Upper lobe of left lung (tissue), 6 donors: Measurements from ENCODE around the gene APCS. TPM values are rescaled to one million over a fixed set of nuclear protein-coding genes. Genes with fewer than 3 reads are reported as not detected.

Experiments used
- ATAC-seq, 2 donors: fragments of 200-7000 bp; cut with Tn5 transposase; one replicate each; pipeline ENCODE4 v1.9.1; 2022; ENCODE audit warnings: mild to moderate bottlenecking in 2 of 2, moderate library complexity in 2 of 2; ENCODE audit not compliant: low FRiP score in 2 of 2
- DNase-seq, 2 donors: peaks; one replicate each; pipeline ENCODE4 v3.0.0-alpha.2; 2019 to 2020
- H3K27ac ChIP-seq, 4 donors: fragments of 200-600 bp; sonication (generic); one replicate each; pipeline ENCODE4 v1.5.1; 2016 to 2019
- H3K27me3 ChIP-seq, 4 donors: fragments of 200-600 bp; sonication (generic); one replicate each; pipeline ENCODE4 v1.5.1; 2017 to 2019
- H3K36me3 ChIP-seq, 4 donors: fragments of 200-600 bp; sonication (generic); one replicate each; pipeline ENCODE4 v1.5.1; 2016 to 2019
- H3K4me1 ChIP-seq, 4 donors: fragments of 200-600 bp; sonication (generic); one replicate each; pipeline ENCODE4 v1.5.1; 2018 to 2019
- H3K4me3 ChIP-seq, 4 donors: fragments of 200-600 bp; sonication (generic); one replicate each; pipeline ENCODE4 v1.5.1; 2017 to 2019; ENCODE audit warnings: mild to moderate bottlenecking in 2 of 4, moderate library complexity in 1 of 4
- H3K9me3 ChIP-seq, 4 donors: fragments of 200-600 bp; sonication (generic); one replicate each; pipeline ENCODE4 v1.5.1; 2018 to 2019
- CTCF ChIP-seq, 6 experiments: fragments of 450-650 bp in 4 of 6; fragments of 200-600 bp in 2 of 6; sonication (generic) in 2 of 6; IDR thresholded peaks; one replicate each; pipeline ENCODE4 v1.5.1; 2016 to 2019; ENCODE audit warnings: antibody characterized with exemption in 6 of 6
- EP300 ChIP-seq, 4 donors: sonication (generic); formaldehyde crosslinking; IDR thresholded peaks; one replicate each; pipeline ENCODE4 v1.5.1; 2017; ENCODE audit warnings: antibody characterized with exemption in 4 of 4, control low read depth in 2 of 4
- POLR2A ChIP-seq, 4 donors: fragments of 450-650 bp; IDR thresholded peaks; one replicate each; pipeline ENCODE4 v1.5.1; 2016 to 2017; ENCODE audit warnings: antibody characterized with exemption in 4 of 4, mild to moderate bottlenecking in 2 of 4
- POLR2AphosphoS5 ChIP-seq, 2 donors: sonication (generic); formaldehyde crosslinking; IDR thresholded peaks; one replicate each; pipeline ENCODE4 v1.5.1; 2017; ENCODE audit warnings: antibody characterized with exemption in 2 of 2
- WGBS, 2 donors: methylation state at CpG; one replicate each; pipeline ENCODE4 v1.1.5; 2017 to 2018; 5-methylcytosine and 5-hydroxymethylcytosine counted together
- total RNA-seq, 6 donors: library from RNA; depleted of rRNA in 4 of 6; stranded (reverse); fragments of >200 nt in 4 of 6; gene quantifications; one replicate each; pipeline versions ENCODE4 v1.1.0 to v1.2.1, GENCODE V29; 2016 to 2021
- donor health status: DM: no; HTN: no; CAD: no; lungs with moderate emphysema.
- donor health status: DM: no; HTN: yes; CAD: no; lungs with severe emphysema.

APCS gene
- total RNA-seq, 6 donors from 2014 or later: 0.40 to 0.47 TPM; not detected in 4

GRCh38 chr1:159600894-159601293 lies 13.3 kb downstream of the APCS start:
- no peaks in the 10 kb centered on the region for H3K4me1 ChIP-seq
- H3K9me3 ChIP-seq: no peaks in the 10 kb centered on the region
- H3K27ac ChIP-seq: no peak overlapping the region
- TF ChIP-seq POLR2AphosphoS5 (IDR thresholded peaks at IDR 0.05): no peak
- H3K4me3 ChIP-seq: no peak overlapping the region
- ATAC-seq: no peak
- DNase-seq: no peak
- no peaks in the 10 kb centered on the region for H3K36me3 ChIP-seq
- WGBS, 2 donors: 80 to 92% methylated on average over 3 of the region's 3 CpGs
- no peaks in the 10 kb centered on the region for H3K27me3 ChIP-seq

DNA sequence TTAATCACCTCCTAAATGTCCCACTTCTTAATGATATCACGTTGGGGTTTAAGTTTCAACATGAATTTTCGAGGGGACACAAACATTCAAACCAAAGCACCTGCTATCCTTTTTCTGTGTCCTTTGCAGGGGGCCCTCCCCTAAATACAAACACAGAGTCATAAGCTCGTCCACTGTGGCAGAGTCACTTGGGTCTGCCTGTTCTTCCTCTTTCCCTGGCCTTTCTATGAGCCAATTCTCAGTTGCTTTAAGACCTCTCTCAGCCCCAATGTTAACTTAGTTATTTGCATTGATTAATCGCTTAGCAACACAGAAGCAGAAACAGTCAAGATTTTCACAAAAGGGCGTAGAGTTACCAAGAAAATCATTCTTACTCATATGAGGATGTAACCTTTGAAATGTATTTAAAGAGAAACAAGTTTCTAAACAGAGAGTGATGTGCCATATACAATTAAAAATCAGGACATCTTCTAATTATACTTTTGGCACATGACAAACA lies 14.9 kb downstream of the APCS start:
- Histone ChIP-seq H3K27ac (no peak overlapping the region), H3K4me3 (no peak overlapping the region), H3K9me3 (no peaks in the 10 kb centered on the region), H3K27me3 (no peaks in the 10 kb centered on the region), H3K36me3 (no peaks in the 10 kb centered on the region), H3K4me1 (no peaks in the 10 kb centered on the region)
- DNase-seq (no peak), ATAC-seq (no peak)
- 72 to 74% methylated on average over 5 of the region's 5 CpGs for WGBS, 2 donors
- TF ChIP-seq CTCF (IDR thresholded peaks at IDR 0.05) (no peak), POLR2A (IDR thresholded peaks at IDR 0.05) (no peak), EP300 (IDR thresholded peaks at IDR 0.05) (no peak), POLR2AphosphoS5 (IDR thresholded peaks at IDR 0.05) (no peak)

- Histone ChIP-seq H3K27me3 (no peaks in the 10 kb centered on the region), H3K4me3 (no peak overlapping the region), H3K36me3 (no peaks in the 10 kb centered on the region), H3K27ac (no peak overlapping the region), H3K9me3 (no peaks in the 10 kb centered on the region), H3K4me1 (no peaks in the 10 kb centered on the region)
- DNase-seq (peak in 1 of 2 donors; percentile 10), ATAC-seq (no peak)
- WGBS, 2 donors: 82 to 91% methylated on average over 8 of the region's 8 CpGs
- TF ChIP-seq EP300 (IDR thresholded peaks at IDR 0.05): no peak
Measured at GRCh38 chr1:159612211-159612885, 24.7 kb downstream of the APCS start.

DNA sequence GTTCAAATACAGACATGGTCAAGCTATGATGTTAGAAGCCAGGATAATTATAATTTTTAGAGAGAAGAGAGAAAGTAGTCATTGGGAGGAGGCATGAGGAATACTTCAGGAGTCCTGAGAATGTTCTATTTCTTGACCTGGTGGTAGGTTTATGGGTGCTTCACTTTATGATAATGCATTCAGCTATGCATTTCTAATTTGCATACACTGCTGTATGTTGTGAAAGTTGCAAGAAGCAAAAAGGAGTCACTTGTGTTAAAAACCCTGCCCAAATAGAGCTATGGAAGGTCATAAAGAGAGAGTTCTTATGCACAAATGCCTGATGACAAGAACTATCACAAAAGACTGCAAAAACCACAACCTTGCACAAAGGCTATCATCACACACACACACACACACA lies 45.3 kb downstream of the APCS start:
- no peak for DNase-seq
- Histone ChIP-seq H3K4me3 (no peak overlapping the region), H3K9me3 (no peaks in the 10 kb centered on the region), H3K27ac (no peak overlapping the region), H3K27me3 (no peaks in the 10 kb centered on the region), H3K36me3 (no peaks in the 10 kb centered on the region), H3K4me1 (no peaks in the 10 kb centered on the region)
- no peak for ATAC-seq
- TF ChIP-seq CTCF (IDR thresholded peaks at IDR 0.05) (no peak), EP300 (IDR thresholded peaks at IDR 0.05) (no peak), POLR2AphosphoS5 (IDR thresholded peaks at IDR 0.05) (no peak), POLR2A (IDR thresholded peaks at IDR 0.05) (no peak)

Other genes with a start within 250 kb of the APCS start
- not detected for gene OR10J4, start 155.6 kb upstream of the APCS start, total RNA-seq
- gene OR10J1, start 148.1 kb upstream of the APCS start, total RNA-seq: not detected
- not detected for gene OR10J5, start 51.8 kb upstream of the APCS start, total RNA-seq
- gene CRP, start 126.8 kb downstream of the APCS start, total RNA-seq: 1 to 10 TPM in 1 of 6 donors, under 1 TPM in 2, not detected in 3; 0.69 to 2.1 (median 0.84) TPM
- 10 to 100 TPM; 59.1 to 96.8 (median 79.9) TPM for gene DUSP23, start 193.1 kb downstream of the APCS start, total RNA-seq
- gene FCRL6, start 214.5 kb downstream of the APCS start, total RNA-seq: 1 to 10 TPM; 1.8 to 5.2 (median 3.0) TPM
- gene SLAMF8, start 239.0 kb downstream of the APCS start, total RNA-seq: 10 to 100 TPM in 5 of 6 donors, 1 to 10 TPM in 1; 4.1 to 50.3 (median 27.6) TPM